Stomach smooth muscle (tissue), 2 donors: ENCODE data around the gene PDGFRB.

Source experiments
- H3K27ac ChIP-seq: one replicate; pipeline ENCODE4 v1.7.0; 2013; ENCODE audit warnings: mild to moderate bottlenecking, low read length, inconsistent platforms
- H3K27me3 ChIP-seq, 2 donors: one replicate each; pipeline ENCODE4 v1.7.0; 2013; ENCODE audit warnings: low read length in 2 of 2; ENCODE audit not compliant: insufficient read depth in 2 of 2, control insufficient read depth in 1 of 2
- H3K36me3 ChIP-seq, 2 donors: one replicate each; pipeline ENCODE4 v1.7.0; 2013; ENCODE audit warnings: low read length in 2 of 2; ENCODE audit not compliant: control insufficient read depth in 2 of 2, insufficient read depth in 2 of 2
- H3K4me1 ChIP-seq: one replicate; pipeline ENCODE4 v1.7.0; 2013; ENCODE audit warnings: low read length; ENCODE audit not compliant: control insufficient read depth, insufficient read depth
- H3K4me3 ChIP-seq, 2 donors: one replicate each; pipeline ENCODE4 v1.7.0; 2013; ENCODE audit warnings: low read length in 2 of 2
- H3K9ac ChIP-seq, 2 donors: one replicate each; pipeline ENCODE4 v1.7.0; 2013; ENCODE audit warnings: low read length in 2 of 2, mild to moderate bottlenecking in 1 of 2
- H3K9me3 ChIP-seq, 2 donors: one replicate each; pipeline ENCODE4 v1.7.0; 2013; ENCODE audit warnings: low read length in 2 of 2; ENCODE audit not compliant: control insufficient read depth in 2 of 2
- donor health status: healthy.
- donor health status: Pancreatic carcinoma.

Gene PDGFRB

DNA sequence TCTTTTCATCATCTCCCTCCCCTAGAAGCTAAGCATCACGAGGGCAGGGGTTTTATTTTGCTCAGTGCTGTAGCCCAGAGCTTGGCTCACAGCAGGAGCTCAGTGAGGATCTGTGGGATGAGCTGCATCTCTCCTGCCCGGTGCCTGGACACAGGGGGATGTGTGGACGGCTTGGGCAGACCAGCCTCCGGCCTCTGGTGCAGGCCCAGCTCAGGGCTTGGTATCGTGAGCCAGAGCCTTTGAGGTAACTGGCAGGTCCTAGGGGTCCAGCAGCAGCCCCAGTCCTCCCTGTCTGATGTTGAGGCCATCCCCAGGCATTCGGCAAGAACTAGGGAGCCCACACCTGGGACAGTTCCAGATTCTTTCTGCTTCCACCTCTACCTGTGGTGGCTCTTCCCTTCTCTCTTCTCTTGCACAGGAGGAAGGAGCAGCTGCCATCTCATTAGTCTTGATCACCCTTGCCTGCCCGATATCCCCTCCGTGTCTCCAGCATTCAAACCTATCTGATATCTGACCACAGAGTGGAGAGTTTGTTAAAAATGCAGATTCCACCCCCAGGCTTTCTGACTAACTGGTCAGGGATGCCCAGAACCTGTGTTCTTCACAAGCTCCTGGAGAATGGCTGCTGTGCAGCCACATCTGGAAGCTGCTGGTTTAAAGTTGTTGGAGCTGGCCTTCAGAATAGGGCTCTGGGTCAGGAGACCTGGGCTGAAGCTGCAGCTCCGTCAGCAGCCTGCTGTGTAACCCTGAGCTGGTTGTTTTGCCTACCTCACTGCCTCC, 26.3 kb upstream of the PDGFRB start:
- H3K9me3 ChIP-seq, result no peaks in the 10 kb centered on the region
- H3K4me3 ChIP-seq, result no peak overlapping the region
- no peak overlapping the region for H3K27ac ChIP-seq
- no peak overlapping the region for H3K9ac ChIP-seq
- H3K36me3 ChIP-seq, result no peaks in the 10 kb centered on the region
- H3K27me3 ChIP-seq, result peaks cover 0 to 2% of the 10 kb centered on the region in 2 donors
- peaks cover 15% of the 10 kb centered on the region for H3K4me1 ChIP-seq

GRCh38 chr5:150181027-150181426, 25.4 kb upstream of the PDGFRB start:
- H3K4me3 ChIP-seq, result peak overlapping the region in 1 of 2 donors; percentile 3
- peaks cover 15% of the 10 kb centered on the region for H3K4me1 ChIP-seq
- H3K9me3 ChIP-seq, result no peaks in the 10 kb centered on the region
- no peaks in the 10 kb centered on the region for H3K27me3 ChIP-seq
- peak overlapping the region; percentile 11 for H3K27ac ChIP-seq
- H3K36me3 ChIP-seq, result no peaks in the 10 kb centered on the region
- H3K9ac ChIP-seq, result no peak overlapping the region

- Histone ChIP-seq H3K27ac (peak overlapping the region; percentile 11), H3K36me3 (no peaks in the 10 kb centered on the region), H3K9ac (no peak overlapping the region), H3K27me3 (no peaks in the 10 kb centered on the region), H3K4me3 (peak overlapping the region in 1 of 2 donors; percentile 3), H3K9me3 (no peaks in the 10 kb centered on the region), H3K4me1 (peaks cover 15% of the 10 kb centered on the region)
Observed at GRCh38 chr5:150180241-150181026, 24.8 kb upstream of the PDGFRB start.

GRCh38 chr5:150179019-150179620, 23.5 kb upstream of the PDGFRB start:
- Histone ChIP-seq H3K27ac (no peak overlapping the region), H3K27me3 (peaks cover 0 to under 1% of the 10 kb centered on the region in 2 donors), H3K36me3 (no peaks in the 10 kb centered on the region), H3K4me1 (peaks cover 15% of the 10 kb centered on the region), H3K9ac (no peak overlapping the region), H3K4me3 (no peak overlapping the region), H3K9me3 (no peaks in the 10 kb centered on the region)

DNA sequence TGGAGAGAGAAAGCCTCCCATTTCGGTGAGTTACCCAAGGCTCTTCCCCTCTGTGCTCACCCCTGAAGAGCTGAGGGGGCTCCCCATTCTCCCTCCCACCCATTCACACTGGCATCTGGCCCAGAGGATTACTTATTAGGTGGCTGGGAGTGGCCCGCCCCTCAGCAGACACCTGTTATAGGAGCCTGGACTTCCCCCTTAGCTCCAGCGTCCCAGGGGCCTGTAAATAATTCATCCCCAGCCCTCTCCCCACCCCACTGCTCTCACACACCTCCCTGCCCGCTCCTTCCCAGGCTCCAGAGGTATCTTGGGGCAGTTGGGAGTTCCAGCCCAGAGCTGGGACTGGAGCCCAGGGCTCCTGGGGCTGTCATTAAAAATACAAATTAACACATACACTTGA, 22.6 kb upstream of the PDGFRB start:
- Histone ChIP-seq H3K36me3 (no peaks in the 10 kb centered on the region), H3K27ac (no peak overlapping the region), H3K4me3 (no peak overlapping the region), H3K9me3 (no peaks in the 10 kb centered on the region), H3K4me1 (peaks cover 15% of the 10 kb centered on the region), H3K27me3 (peaks cover 0 to 4% of the 10 kb centered on the region in 2 donors), H3K9ac (no peak overlapping the region)

DNA sequence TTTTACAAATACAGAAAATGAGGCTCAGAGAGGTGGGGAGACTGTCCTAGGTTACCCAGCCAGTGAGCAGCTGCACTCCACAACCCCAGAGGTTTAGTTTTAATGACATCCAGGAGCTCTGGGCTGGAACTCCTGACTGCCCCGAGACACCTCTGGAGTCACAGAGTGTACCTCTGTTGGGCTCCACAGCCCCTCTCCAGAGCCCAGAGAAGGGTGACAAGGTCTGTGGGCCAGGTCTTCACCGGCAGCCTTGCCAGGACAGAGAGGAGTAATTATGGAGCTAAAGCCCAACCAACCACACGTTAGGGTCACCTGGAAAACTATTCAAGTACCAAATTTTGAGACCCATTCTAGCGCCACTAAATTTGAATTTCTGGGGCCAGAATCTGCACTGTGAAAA, 22.1 kb upstream of the PDGFRB start:
- Histone ChIP-seq H3K27ac (no peak overlapping the region), H3K4me3 (no peak overlapping the region), H3K9me3 (no peaks in the 10 kb centered on the region), H3K36me3 (no peaks in the 10 kb centered on the region), H3K9ac (no peak overlapping the region), H3K27me3 (peaks cover 0 to 4% of the 10 kb centered on the region in 2 donors), H3K4me1 (peaks cover 15% of the 10 kb centered on the region)

DNA sequence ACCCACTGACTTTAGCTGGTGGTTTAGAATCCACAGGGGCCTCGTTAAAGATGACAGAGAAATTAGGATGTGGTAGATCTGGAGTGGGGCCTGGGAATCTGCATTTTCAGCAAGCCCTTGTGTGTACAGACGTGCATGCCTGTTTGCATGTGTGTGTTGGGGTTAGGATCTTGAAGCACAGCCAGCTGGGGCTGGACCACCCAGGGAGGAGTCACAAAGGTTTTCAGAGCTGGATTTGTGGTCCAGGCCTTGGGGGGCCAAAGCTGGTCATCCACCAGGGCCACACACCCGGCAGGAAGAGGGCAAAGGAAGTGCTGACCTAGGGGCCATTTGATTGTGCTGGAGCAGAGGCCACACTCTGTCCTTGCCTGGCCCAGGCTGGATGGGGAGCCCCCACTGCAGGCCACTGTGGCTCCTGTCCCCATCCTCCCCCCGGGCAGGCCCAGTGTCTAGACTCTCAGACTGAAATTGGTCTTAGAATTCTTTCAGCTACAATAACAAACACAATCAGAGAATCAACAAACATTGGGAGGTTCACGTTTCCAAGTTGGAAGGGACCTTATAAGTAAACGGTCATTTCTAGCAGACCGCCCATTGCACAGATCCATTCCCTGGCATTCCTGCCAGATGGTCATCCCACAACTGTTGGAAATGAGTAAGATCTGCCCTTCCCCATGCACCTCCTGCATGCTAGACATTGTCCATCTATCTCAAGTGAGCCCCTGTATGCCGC, 21.3 kb upstream of the PDGFRB start:
- Histone ChIP-seq H3K27ac (no peak overlapping the region), H3K4me1 (peaks cover 15% of the 10 kb centered on the region)

GRCh38 chr5:150175536-150175935, 19.9 kb upstream of the PDGFRB start:
- Histone ChIP-seq H3K4me1 (peaks cover 9% of the 10 kb centered on the region), H3K27me3 (peaks cover 4 to 8% of the 10 kb centered on the region in 2 donors), H3K36me3 (no peaks in the 10 kb centered on the region), H3K4me3 (no peak overlapping the region), H3K9ac (no peak overlapping the region), H3K27ac (no peak overlapping the region), H3K9me3 (no peaks in the 10 kb centered on the region)

More for the DNA sequence above, 21.3 kb upstream of the PDGFRB start:
- H3K27me3 ChIP-seq, result peaks cover under 1 to 4% of the 10 kb centered on the region in 2 donors
- no peak overlapping the region for H3K4me3 ChIP-seq
- no peaks in the 10 kb centered on the region for H3K36me3 ChIP-seq
- H3K9ac ChIP-seq, result no peak overlapping the region
- H3K9me3 ChIP-seq, result no peaks in the 10 kb centered on the region

DNA sequence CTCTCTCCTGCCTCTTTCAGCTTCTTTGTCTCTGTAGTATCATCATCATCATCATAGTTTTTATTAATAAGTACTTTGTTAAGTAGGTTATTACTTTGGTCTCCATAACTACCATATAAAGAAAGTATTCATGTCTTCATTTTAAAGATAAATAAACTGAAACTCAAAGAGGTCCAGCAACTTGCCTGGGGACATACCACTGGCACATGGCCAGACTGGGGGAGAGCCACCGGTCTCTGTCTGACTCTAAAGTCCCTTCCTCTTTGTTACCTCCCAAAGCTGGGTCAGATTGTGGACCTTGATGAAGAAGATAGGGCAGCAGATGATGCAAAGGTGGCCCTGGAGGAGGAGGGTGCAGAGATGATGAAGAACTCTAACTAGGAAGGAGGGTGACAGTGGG, 19.4 kb upstream of the PDGFRB start:
- no peak overlapping the region for H3K9ac ChIP-seq
- H3K4me1 ChIP-seq, result peaks cover 6% of the 10 kb centered on the region
- no peaks in the 10 kb centered on the region for H3K9me3 ChIP-seq
- H3K27me3 ChIP-seq, result peaks cover 4 to 11% of the 10 kb centered on the region in 2 donors
- H3K4me3 ChIP-seq, result no peak overlapping the region
- H3K27ac ChIP-seq, result no peak overlapping the region
- H3K36me3 ChIP-seq, result no peaks in the 10 kb centered on the region

- H3K36me3 ChIP-seq, result no peaks in the 10 kb centered on the region
- no peak overlapping the region for H3K27ac ChIP-seq
Observed at GRCh38 chr5:150174285-150174684, 18.6 kb upstream of the PDGFRB start.

More at GRCh38 chr5:150174285-150174684, 18.6 kb upstream of the PDGFRB start:
- Histone ChIP-seq H3K4me1 (no peaks in the 10 kb centered on the region), H3K4me3 (no peak overlapping the region), H3K27me3 (peaks cover 7 to 16% of the 10 kb centered on the region in 2 donors), H3K9ac (no peak overlapping the region), H3K9me3 (no peaks in the 10 kb centered on the region)
